Activated naive CD4-positive, alpha-beta T cell treated with anti-CD3 and anti-CD28 coated beads, Interleukin-2, amount 50 U/mL, for 24 hours (primary cell): Measurements from ENCODE around the gene FHIT.

Source experiments
- H3K27ac Mint-ChIP-seq: one replicate; pipeline ENCODE4 v1.8.0; 2021; ENCODE audit warnings: mild to moderate bottlenecking, mixed read lengths
- H3K27me3 Mint-ChIP-seq: one replicate; pipeline ENCODE4 v1.8.0; 2021; ENCODE audit warnings: mixed read lengths
- H3K36me3 Mint-ChIP-seq: one replicate; pipeline ENCODE4 v1.8.0; 2021; ENCODE audit warnings: mixed read lengths
- H3K4me1 Mint-ChIP-seq: one replicate; pipeline ENCODE4 v1.8.0; 2021; ENCODE audit warnings: mixed read lengths
- H3K4me3 Mint-ChIP-seq: one replicate; pipeline ENCODE4 v1.8.0; 2021; ENCODE audit warnings: mild to moderate bottlenecking, mixed read lengths
- H3K9me3 Mint-ChIP-seq: one replicate; pipeline ENCODE4 v1.8.0; 2021; ENCODE audit warnings: mixed read lengths

The FHIT gene

GRCh38 chr3:59772416-59773408, 1478.5 kb downstream of the FHIT start:
- H3K27me3 Mint-ChIP-seq: no peaks in the 10 kb centered on the region
- H3K36me3 Mint-ChIP-seq: peaks cover 4% of the 10 kb centered on the region
- no peaks in the 10 kb centered on the region for H3K9me3 Mint-ChIP-seq
- H3K27ac Mint-ChIP-seq: peak overlapping the region; percentile 14
- peak overlapping the region; percentile 61 for H3K4me3 Mint-ChIP-seq
- H3K4me1 Mint-ChIP-seq: peaks cover 70% of the 10 kb centered on the region

GRCh38 chr3:59771768-59772181, 1479.5 kb downstream of the FHIT start:
- Mint-ChIP-seq H3K4me3 (no peak overlapping the region), H3K27me3 (no peaks in the 10 kb centered on the region), H3K27ac (no peak overlapping the region), H3K9me3 (no peaks in the 10 kb centered on the region), H3K36me3 (peaks cover 4% of the 10 kb centered on the region), H3K4me1 (peaks cover 62% of the 10 kb centered on the region)

- Mint-ChIP-seq H3K36me3 (peaks cover 6% of the 10 kb centered on the region), H3K4me1 (peaks cover 66% of the 10 kb centered on the region), H3K4me3 (no peak overlapping the region), H3K9me3 (no peaks in the 10 kb centered on the region), H3K27ac (no peak overlapping the region), H3K27me3 (no peaks in the 10 kb centered on the region)
Observed at GRCh38 chr3:59769127-59769750, 1482.0 kb downstream of the FHIT start.

DNA sequence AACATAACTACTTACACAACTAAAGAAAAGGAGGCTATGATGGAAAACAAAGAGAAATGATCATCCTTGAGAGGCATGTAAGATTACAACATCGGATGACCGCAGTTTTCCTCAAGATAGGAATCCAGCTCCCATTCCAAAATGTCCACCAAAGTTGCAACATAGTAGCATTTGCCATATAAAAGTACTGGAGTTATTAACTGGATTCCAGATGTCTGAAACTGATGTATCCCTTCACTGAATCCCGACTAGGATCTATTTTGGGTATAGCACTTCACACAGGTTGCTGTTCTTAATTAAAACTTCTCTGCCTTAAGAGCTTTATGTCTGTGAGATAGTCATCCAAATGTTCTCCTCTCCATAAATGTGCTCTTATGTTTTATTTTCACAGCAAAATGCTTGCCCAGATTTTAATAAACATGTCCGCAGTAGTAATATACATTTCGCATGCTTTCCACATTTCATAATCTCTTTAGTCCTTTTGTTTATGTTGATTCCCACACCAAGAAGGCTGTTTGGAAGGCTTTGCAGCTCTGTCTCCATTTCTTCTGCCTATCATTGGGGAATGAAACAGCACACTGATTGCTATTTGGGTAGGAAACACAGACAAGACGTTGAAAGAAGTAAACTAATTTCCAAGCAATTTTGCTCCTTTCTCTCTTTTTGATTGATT, 1484.9 kb downstream of the FHIT start:
- Mint-ChIP-seq H3K9me3 (no peaks in the 10 kb centered on the region), H3K27me3 (no peaks in the 10 kb centered on the region), H3K4me3 (no peak overlapping the region), H3K36me3 (peaks cover 9% of the 10 kb centered on the region), H3K27ac (no peak overlapping the region), H3K4me1 (peaks cover 67% of the 10 kb centered on the region)

DNA sequence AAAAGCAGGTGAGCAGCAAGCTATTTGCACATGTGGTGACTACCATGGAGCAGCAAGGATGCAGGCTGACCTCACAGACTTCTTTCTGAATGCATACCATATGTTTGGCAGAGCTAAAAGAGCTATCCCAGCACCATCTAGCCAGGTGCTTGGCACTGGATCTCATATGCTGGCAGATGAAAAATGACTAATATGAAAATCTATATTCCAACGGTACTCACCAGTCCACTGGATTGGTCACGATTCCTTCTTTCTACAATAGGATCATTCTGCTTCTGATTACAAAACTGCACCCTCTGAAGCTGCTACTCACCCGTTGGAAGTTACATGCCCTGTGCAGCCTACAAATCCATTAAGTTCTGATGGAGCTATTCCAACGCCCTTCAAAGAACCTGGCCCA, 1487.1 kb downstream of the FHIT start:
- Mint-ChIP-seq H3K4me3 (no peak overlapping the region), H3K36me3 (peaks cover 5% of the 10 kb centered on the region), H3K27ac (no peak overlapping the region), H3K27me3 (no peaks in the 10 kb centered on the region), H3K9me3 (no peaks in the 10 kb centered on the region), H3K4me1 (peaks cover 81% of the 10 kb centered on the region)

GRCh38 chr3:59762941-59763340, 1488.3 kb downstream of the FHIT start:
- H3K9me3 Mint-ChIP-seq: no peaks in the 10 kb centered on the region
- H3K36me3 Mint-ChIP-seq: peaks cover 11% of the 10 kb centered on the region
- no peaks in the 10 kb centered on the region for H3K27me3 Mint-ChIP-seq
- peaks cover 88% of the 10 kb centered on the region for H3K4me1 Mint-ChIP-seq
- H3K4me3 Mint-ChIP-seq: no peak overlapping the region
- H3K27ac Mint-ChIP-seq: no peak overlapping the region

GRCh38 chr3:59759298-59760031, 1491.8 kb downstream of the FHIT start:
- Mint-ChIP-seq H3K4me3 (peak overlapping the region; percentile 26), H3K27ac (peak overlapping the region; percentile 80), H3K4me1 (peaks cover 98% of the 10 kb centered on the region), H3K27me3 (no peaks in the 10 kb centered on the region), H3K36me3 (peaks cover 16% of the 10 kb centered on the region), H3K9me3 (no peaks in the 10 kb centered on the region)

- Mint-ChIP-seq H3K9me3 (no peaks in the 10 kb centered on the region), H3K4me3 (peak overlapping the region; percentile 26), H3K36me3 (peaks cover 16% of the 10 kb centered on the region), H3K4me1 (peaks cover 98% of the 10 kb centered on the region), H3K27me3 (no peaks in the 10 kb centered on the region), H3K27ac (peak overlapping the region; percentile 69)
Observed at GRCh38 chr3:59758672-59759071, 1492.6 kb downstream of the FHIT start.

DNA sequence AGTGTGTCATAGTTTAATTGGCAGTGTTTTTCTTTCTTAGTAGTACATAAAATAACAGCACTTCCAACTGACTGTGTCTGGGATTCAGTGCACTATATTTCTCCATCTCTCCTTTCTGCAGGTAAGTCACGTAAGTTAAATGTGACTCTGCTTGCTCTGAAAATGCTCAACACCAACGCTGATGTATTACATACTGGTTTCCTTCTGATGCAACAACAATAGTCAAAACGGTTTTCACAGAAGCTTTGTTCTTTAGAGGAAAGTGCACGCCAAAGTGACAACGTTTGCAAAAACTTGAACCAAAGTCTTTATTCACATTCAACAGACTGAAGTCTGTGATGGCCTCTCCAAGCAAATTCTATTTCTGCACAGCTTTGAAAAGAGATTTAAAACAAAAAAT, 1494.3 kb downstream of the FHIT start:
- peak overlapping the region; percentile 51 for H3K4me3 Mint-ChIP-seq

DNA sequence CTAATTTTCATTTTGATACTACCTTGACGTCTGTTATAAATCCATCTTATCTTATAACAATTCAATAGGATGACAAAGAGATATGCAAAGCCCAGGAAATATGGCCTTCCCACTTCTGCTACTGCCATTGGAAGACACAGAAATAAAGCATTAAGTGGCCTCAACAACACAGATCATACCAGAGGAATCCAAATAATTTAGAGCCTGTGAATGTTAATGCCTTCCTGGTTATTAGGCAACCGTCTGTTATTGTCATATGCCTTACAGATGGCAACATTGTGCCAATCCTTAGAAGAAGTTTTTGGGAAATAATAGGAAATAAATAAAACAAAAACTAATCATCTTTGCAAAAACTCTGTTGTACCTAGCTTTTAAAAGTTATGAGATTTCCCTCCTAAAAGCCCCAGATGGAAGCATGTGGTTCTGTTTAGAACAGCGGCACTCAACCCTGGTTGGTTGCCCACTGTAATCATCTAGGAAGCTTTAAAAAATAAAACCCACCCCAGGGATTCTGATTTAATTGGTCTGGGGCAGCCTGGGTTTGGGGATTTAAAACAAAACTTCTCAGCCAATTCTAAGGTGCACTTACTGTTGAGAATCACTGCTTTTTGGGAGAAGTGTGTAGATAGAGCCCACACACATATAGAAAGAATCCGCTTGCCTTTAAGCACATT, 1496.7 kb downstream of the FHIT start:
- peak overlapping the region; percentile 55 for H3K27ac Mint-ChIP-seq
- H3K9me3 Mint-ChIP-seq: no peaks in the 10 kb centered on the region
- peaks cover 89% of the 10 kb centered on the region for H3K4me1 Mint-ChIP-seq
- peak overlapping the region; percentile 1 for H3K4me3 Mint-ChIP-seq
- H3K36me3 Mint-ChIP-seq: peaks cover 36% of the 10 kb centered on the region
- H3K27me3 Mint-ChIP-seq: no peaks in the 10 kb centered on the region

More for the DNA sequence above, 1494.3 kb downstream of the FHIT start:
- no peaks in the 10 kb centered on the region for H3K9me3 Mint-ChIP-seq
- H3K4me1 Mint-ChIP-seq: peaks cover 96% of the 10 kb centered on the region
- peaks cover 21% of the 10 kb centered on the region for H3K36me3 Mint-ChIP-seq
- no peaks in the 10 kb centered on the region for H3K27me3 Mint-ChIP-seq
- peak overlapping the region; percentile 65 for H3K27ac Mint-ChIP-seq

DNA sequence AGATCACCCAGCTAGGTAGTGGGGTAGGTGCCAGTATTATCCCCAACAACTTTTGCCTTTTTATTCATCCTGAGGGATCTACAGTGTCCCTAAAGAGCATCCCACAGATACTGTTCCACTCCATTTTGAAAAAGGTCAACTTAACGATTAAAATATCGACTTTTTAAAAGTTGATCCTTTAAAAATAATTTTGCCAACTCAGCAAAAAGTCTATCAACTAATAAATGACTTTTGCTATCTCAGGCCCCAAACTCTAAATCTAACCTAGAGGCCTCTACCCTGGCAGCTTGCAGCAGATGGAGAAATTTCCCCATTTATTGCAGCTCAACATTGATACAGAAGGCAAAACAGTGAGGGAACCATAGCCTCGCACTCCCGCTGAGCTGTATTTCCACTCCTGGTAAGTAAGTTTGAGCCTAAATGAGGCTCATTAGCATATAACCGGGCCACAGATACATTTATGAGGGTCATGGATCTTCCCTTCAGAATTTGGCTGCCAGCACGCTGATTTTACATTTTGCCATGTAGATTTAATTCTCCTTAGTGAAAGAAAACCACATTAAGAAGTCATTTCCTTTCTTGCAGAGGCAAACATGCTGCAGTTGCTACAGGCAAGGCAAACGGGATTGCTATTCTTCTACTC, 1497.3 kb downstream of the FHIT start:
- Mint-ChIP-seq H3K4me3 (peak overlapping the region; percentile 7), H3K4me1 (peaks cover 82% of the 10 kb centered on the region)

DNA sequence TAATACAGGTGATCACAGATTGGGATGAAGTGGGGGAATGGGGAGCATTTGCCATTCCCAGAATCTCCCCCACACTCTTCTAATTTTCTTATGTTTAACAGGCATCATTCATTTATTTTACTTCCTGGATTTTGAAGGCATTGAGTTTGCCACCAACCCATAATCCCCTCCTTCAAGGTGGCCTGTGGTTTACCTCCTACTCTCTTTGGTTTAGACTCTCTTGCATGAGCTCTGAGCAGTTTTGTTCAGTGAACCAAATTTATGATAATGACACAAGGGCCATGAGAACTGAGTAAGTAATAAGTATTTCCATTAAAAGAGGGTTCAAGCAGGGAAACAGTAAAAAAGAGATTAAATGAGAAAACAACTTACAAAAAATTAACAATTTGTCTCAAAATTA, 1498.3 kb downstream of the FHIT start:
- Mint-ChIP-seq H3K27ac (peak overlapping the region; percentile 25), H3K36me3 (peaks cover 45% of the 10 kb centered on the region), H3K4me1 (peaks cover 72% of the 10 kb centered on the region), H3K27me3 (no peaks in the 10 kb centered on the region), H3K9me3 (no peaks in the 10 kb centered on the region), H3K4me3 (no peak overlapping the region)

More for the DNA sequence above, 1497.3 kb downstream of the FHIT start:
- Mint-ChIP-seq H3K36me3 (peaks cover 41% of the 10 kb centered on the region), H3K9me3 (no peaks in the 10 kb centered on the region), H3K27ac (peak overlapping the region; percentile 70), H3K27me3 (no peaks in the 10 kb centered on the region)

GRCh38 chr3:59751606-59752005, 1499.6 kb downstream of the FHIT start:
- Mint-ChIP-seq H3K27me3 (no peaks in the 10 kb centered on the region), H3K27ac (peak overlapping the region; percentile 74), H3K9me3 (no peaks in the 10 kb centered on the region), H3K4me1 (peaks cover 59% of the 10 kb centered on the region), H3K4me3 (no peak overlapping the region), H3K36me3 (peaks cover 52% of the 10 kb centered on the region)

DNA sequence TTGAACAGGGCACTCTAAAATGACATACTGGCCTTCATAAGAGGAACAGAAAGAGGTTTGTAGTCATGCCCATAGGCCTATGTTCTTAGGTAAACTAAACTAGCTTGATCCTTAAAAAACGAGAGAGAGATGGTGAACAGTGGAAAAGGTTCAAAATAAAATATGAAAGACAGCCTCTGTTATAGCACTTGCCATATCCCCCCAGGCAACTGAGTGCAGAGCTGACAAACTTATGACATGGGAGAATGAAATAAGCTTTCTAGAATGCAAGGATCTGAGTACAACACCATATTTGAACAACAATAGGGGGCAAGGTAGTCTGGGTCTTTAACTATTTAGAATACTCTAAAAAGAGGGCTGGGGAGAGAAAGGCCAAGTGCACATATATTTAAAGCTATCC, 1500.9 kb downstream of the FHIT start:
- H3K36me3 Mint-ChIP-seq: peaks cover 50% of the 10 kb centered on the region
- H3K4me1 Mint-ChIP-seq: peaks cover 47% of the 10 kb centered on the region
- peak overlapping the region; percentile 2 for H3K27ac Mint-ChIP-seq
- H3K27me3 Mint-ChIP-seq: no peaks in the 10 kb centered on the region
- no peak overlapping the region for H3K4me3 Mint-ChIP-seq
- H3K9me3 Mint-ChIP-seq: no peaks in the 10 kb centered on the region
